Islet of Langerhans (tissue), 1 donor: ENCODE measurements around the gene ZBTB7C.

Experiments used
- FAIRE-seq: peaks from one replicate; lab custom pipeline; 2011; peaks lifted over from hg19 to GRCh38; lab: Jason Lieb, UNC

Gene ZBTB7C

GRCh38 chr18:48019557-48020325 is 389.4 kb downstream of the ZBTB7C start:
- FAIRE-seq, result no peak

DNA sequence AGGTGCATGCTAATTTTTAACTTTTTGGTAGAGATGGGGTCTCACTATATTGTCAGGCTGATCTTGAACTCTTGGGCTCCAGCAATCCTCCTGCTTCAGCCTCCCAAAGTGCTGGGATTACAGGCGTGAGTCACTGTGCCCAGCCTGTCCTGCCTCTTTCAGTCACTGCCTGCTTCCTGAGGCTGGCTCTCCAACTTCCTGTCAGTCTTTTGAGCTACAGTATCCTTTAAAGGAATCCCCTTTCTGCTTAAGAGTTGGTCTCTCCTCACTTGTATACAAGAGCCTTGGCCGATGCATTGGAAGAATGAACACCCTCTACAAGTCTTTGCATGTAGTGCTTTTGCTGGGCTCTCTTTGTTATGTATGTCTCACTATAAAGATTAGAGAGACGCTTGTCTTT is 390.3 kb downstream of the ZBTB7C start:
- no peak for FAIRE-seq

- FAIRE-seq, result no peak
Measured at GRCh38 chr18:48017635-48018034, 391.5 kb downstream of the ZBTB7C start.

DNA sequence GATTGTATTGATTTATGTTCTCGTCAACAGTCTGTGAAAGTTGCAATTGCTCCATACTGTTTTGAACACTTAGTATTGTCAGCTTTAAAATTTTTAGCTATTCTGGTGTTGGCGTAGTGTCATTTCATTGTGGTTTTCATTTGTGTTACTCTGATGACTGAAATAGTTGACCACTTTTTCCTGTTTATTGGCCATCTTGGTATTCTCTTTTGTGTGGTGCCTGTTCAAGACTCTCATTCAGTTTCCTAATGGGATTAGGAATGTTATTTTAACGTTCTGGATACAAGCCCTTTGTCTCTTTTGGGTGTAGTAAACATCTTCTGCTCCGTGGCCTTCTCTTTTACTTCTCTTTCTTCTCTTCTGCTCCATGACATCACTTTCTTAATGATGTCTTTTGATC is 396.0 kb downstream of the ZBTB7C start:
- no peak for FAIRE-seq

DNA sequence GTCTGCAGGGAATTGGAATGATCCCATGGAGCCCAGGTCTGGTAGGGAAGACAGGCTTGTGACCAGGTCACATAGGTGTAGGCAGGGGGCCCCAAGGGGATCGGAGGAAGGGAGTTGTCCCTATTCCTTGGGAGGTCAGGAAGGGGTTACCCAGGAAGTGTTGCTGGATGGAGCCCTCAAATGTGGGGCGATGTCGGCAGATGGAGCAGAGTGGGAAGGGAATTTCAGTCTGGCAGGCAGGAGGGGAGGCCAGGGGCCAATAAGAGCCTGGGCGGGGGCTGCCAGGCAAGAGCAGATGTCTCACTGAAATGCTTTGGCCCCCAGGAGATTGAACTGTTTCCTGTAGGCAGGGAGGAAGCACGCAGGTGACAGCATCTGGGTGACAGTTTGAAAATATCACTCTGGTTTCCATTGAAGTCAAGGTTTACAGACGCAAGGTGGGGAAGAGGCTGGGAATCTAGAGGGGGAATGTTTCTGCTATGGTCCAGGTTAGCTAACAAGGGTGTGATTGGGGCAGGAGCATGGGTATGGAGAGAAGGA is 397.2 kb downstream of the ZBTB7C start:
- no peak for FAIRE-seq

DNA sequence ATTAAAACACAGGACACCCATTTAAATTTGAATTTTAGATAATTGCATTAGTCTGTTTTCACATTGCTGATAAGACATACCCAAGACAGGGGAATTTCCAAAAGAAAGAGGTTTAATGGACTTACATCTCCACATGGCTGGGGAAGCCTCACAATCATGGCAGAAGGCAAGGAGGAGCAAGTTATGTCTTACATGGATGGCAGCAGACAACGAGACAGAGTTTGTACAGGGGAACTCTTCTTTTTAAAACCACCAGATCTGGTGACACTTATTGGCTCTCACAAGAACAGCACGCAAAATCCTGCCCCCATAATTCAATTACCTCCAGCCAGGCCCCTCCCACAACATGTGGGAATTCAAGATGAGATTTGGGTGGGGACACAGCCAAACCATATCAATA is 398.9 kb downstream of the ZBTB7C start:
- no peak for FAIRE-seq

- FAIRE-seq, result no peak
Measured at GRCh38 chr18:48009116-48009745, 400.0 kb downstream of the ZBTB7C start.

DNA sequence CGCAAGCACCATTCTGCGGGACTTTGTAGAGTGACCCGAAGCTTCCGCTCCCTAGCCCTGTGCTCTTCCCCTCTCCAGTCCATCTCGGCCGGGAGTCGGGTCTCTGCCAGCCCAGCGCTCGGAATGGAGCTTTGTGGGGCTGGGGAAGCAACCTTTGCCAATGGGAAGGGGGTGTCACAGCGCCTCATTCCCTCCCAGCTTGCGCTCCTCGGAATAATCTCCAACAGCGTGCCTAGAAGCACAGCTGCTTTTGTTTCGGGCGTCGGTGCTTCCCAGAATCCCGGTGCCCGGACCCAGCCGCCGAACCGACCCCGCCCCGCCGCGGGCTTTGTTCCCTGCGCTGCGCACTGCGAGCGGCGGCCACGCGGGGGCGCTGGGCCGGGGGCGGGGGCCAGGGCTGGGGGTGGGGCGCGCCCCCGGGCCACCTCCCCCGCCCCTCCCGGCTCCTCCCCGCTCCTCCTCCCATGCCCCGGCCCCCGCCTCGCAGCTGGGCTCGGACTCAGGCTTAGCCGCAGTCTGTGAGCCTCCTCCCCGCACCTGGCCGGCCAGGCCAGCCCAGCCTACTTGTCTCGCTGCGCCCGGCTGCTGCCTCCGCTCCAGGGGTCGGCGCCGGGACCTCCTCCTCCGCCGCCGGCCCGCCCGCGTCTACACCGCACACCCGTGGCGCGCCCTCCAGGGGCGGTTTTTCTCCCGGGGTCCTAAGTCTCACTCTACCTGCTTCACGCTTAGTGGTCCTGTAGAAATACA is 401.1 kb downstream of the ZBTB7C start:
- no peak for FAIRE-seq

- no peak for FAIRE-seq
Measured at GRCh38 chr18:48007381-48007780, 401.8 kb downstream of the ZBTB7C start.

GRCh38 chr18:48006415-48007175 is 402.6 kb downstream of the ZBTB7C start:
- no peak for FAIRE-seq

- no peak for FAIRE-seq
Measured at GRCh38 chr18:48004577-48004976, 404.6 kb downstream of the ZBTB7C start.

DNA sequence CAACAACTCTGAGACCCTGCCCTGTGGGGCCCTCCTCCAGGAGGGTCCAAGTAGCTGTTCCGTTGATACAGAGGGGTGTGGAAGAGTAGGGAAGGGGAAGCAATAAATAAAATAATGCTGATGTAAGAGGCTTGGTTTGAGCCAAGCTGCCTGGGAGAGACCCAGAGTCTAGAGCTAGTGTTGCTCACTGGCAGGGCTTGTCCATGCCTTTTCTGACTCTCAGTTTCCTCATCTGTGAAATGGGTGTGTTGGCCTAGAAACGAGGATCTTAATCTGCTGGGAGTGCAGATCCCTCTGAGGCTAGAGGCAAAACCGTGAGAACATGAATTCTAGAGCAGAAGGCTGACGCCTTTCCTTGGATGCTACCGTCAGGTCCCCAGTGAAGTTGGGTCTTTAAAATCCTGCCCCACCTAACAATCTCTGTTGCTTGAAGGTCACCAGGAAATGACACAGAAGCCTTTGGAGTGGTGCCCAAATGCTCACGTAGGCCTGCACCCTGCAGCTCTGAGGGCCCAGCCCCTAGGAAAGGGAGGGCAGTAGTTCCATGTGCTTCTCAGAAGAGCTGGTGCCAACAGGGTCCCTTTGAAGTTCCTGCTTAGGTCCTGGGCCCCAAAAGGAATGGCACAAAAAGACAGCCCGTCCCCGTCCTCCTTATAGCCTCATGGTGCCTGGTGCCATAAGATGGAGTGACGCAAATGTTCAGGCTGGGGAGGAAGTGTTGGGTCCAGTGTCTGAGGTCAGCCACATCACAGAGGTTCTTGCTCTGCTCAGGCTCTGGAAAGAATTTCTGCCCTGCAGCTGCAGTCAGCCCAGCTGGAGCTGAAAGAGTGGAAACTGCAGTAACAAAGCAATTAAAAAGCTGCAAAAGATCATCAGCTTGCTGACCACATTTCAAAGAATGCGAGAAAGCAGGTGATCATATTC is 405.5 kb downstream of the ZBTB7C start:
- FAIRE-seq, result no peak

GRCh38 chr18:48002933-48003365 is 406.2 kb downstream of the ZBTB7C start:
- no peak for FAIRE-seq

DNA sequence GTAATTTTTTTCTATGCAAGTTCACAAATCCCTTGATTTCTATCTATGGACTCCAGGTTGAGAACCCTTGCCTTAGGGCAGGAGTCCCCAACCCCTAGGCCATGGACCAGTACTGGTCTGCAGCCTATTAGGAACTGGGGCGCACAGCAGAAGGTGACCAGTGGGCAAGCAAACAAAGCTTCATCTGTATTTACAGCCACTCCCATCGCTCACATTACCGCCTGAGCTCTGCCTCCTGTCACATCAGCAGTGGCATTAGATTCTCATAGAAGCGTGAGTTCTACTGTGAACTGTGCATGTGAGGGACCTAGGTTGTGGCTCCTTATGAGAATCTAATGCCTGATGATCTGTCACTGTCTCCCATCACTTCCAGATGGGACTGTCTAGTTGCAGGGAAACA is 408.5 kb downstream of the ZBTB7C start:
- FAIRE-seq, result no peak

- FAIRE-seq, result no peak
Measured at GRCh38 chr18:47999801-48000248, 409.4 kb downstream of the ZBTB7C start.

GRCh38 chr18:47997338-47997780 is 411.8 kb downstream of the ZBTB7C start:
- no peak for FAIRE-seq

DNA sequence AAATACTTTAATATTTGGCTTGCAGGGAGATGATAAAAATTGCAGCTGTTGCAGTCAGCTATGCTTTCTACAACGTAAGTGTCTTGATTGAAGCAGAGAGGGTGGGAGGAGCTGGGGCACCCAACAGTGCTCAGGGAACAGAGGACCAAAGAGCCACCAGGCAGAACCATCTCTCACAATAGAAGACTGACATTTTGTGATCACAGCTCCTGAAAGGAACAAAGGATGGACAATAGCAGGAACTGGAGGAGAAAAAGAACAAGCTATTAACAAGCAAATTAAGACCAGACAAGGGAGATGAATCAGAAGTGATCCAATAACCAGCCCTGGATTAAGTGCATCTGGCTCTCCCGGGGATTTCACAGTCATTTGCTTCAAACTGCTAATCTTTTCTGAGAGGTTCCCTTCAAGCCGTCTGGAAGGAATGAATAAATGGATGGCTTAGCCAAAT is 413.1 kb downstream of the ZBTB7C start:
- no peak for FAIRE-seq

- no peak for FAIRE-seq
Measured at GRCh38 chr18:47995654-47996053, 413.5 kb downstream of the ZBTB7C start.

- FAIRE-seq, result no peak
Measured at GRCh38 chr18:47993409-47993808, 415.8 kb downstream of the ZBTB7C start.

GRCh38 chr18:47992976-47993375 is 416.2 kb downstream of the ZBTB7C start:
- FAIRE-seq, result no peak

- no peak for FAIRE-seq
Measured at GRCh38 chr18:47992266-47992665, 416.9 kb downstream of the ZBTB7C start.
